ENCODE data around the gene KRTAP2-4. TPM values are rescaled to one million over a fixed set of nuclear protein-coding genes. Genes with fewer than 3 reads are reported as not detected.
"Not testable (repeated sequence)": the region's sequence is repeated elsewhere in the genome, so short reads cannot be mapped to it uniquely, and the experiment has no call there.

The KRTAP2-4 gene
- total RNA-seq, 1 experiment from 2014 or later: not detected

- in situ Hi-C loops (cut with HindIII; ENCODE audit: low sequenced_read_pairs): no loop called here
- DNase-seq (ENCODE audit: low spot score): no peak
These were observed 11.1 kb upstream of the KRTAP2-4 start for GRCh38 chr17:41076788-41077187.

GRCh38 chr17:41073676-41074075 lies 8.0 kb upstream of the KRTAP2-4 start:
- in situ Hi-C loops (cut with HindIII; ENCODE audit: low sequenced_read_pairs): no loop called here
- DNase-seq (ENCODE audit: low spot score): no peak

- in situ Hi-C loops (cut with HindIII; ENCODE audit: low sequenced_read_pairs): no loop called here
- no peak for DNase-seq (ENCODE audit: low spot score)
These were observed 6.1 kb upstream of the KRTAP2-4 start for GRCh38 chr17:41071606-41072360.

GRCh38 chr17:41069031-41069430 lies 3.4 kb upstream of the KRTAP2-4 start:
- in situ Hi-C loops (cut with HindIII; ENCODE audit: low sequenced_read_pairs): no loop called here
- DNase-seq (ENCODE audit: low spot score): no peak

GRCh38 chr17:41067281-41067680 lies 1.6 kb upstream of the KRTAP2-4 start:
- no peak for DNase-seq (ENCODE audit: low spot score)
- in situ Hi-C loops (cut with HindIII; ENCODE audit: low sequenced_read_pairs): no loop called here

- DNase-seq (ENCODE audit: low spot score); in situ Hi-C loops (cut with HindIII; ENCODE audit: low sequenced_read_pairs): not testable (repeated sequence)
These were observed 526 bp downstream of the KRTAP2-4 start for GRCh38 chr17:41065016-41065689.

- in situ Hi-C loops (cut with HindIII; ENCODE audit: low sequenced_read_pairs): no loop called here
- no peak for DNase-seq (ENCODE audit: low spot score)
These were observed 1.4 kb downstream of the KRTAP2-4 start for GRCh38 chr17:41064301-41064700.

GRCh38 chr17:41063449-41063848 lies 2.2 kb downstream of the KRTAP2-4 start:
- in situ Hi-C loops (cut with HindIII; ENCODE audit: low sequenced_read_pairs): no loop called here
- no peak for DNase-seq (ENCODE audit: low spot score)

GRCh38 chr17:41061964-41062363 lies 3.7 kb downstream of the KRTAP2-4 start:
- no peak for DNase-seq (ENCODE audit: low spot score)
- in situ Hi-C loops (cut with HindIII; ENCODE audit: low sequenced_read_pairs): no loop called here

- DNase-seq (ENCODE audit: low spot score): no peak
- in situ Hi-C loops (cut with HindIII; ENCODE audit: low sequenced_read_pairs): no loop called here
These were observed 5.6 kb downstream of the KRTAP2-4 start, which contains the start of gene KRTAP2-3 for GRCh38 chr17:41060052-41060604. TSS of gene KRTAP2-3 (minus strand) at chr17:41060114. CDS start at chr17:41060050, 64 bp downstream.

- in situ Hi-C loops (cut with HindIII; ENCODE audit: low sequenced_read_pairs); DNase-seq (ENCODE audit: low spot score): not testable (repeated sequence)
These were observed 6.2 kb downstream of the KRTAP2-4 start for GRCh38 chr17:41059276-41060051.

GRCh38 chr17:41058741-41059140 lies 6.9 kb downstream of the KRTAP2-4 start:
- in situ Hi-C loops (cut with HindIII; ENCODE audit: low sequenced_read_pairs): no loop called here
- DNase-seq (ENCODE audit: low spot score): no peak

GRCh38 chr17:41057547-41057946 lies 8.1 kb downstream of the KRTAP2-4 start:
- in situ Hi-C loops (cut with HindIII; ENCODE audit: low sequenced_read_pairs): no loop called here
- no peak for DNase-seq (ENCODE audit: low spot score)

- DNase-seq (ENCODE audit: low spot score); in situ Hi-C loops (cut with HindIII; ENCODE audit: low sequenced_read_pairs): not testable (repeated sequence)
These were observed 10.5 kb downstream of the KRTAP2-4 start, which contains the start of gene KRTAP2-2 for GRCh38 chr17:41055130-41055529. TSS of gene KRTAP2-2 (minus strand) at chr17:41055230. CDS start at chr17:41055211, 19 bp downstream.

- DNase-seq (ENCODE audit: low spot score); in situ Hi-C loops (cut with HindIII; ENCODE audit: low sequenced_read_pairs): not testable (repeated sequence)
These were observed 11.1 kb downstream of the KRTAP2-4 start for GRCh38 chr17:41054556-41054955.

GRCh38 chr17:41054025-41054424 lies 11.7 kb downstream of the KRTAP2-4 start:
- in situ Hi-C loops (cut with HindIII; ENCODE audit: low sequenced_read_pairs): no loop called here
- no peak for DNase-seq (ENCODE audit: low spot score)

GRCh38 chr17:41052566-41052965 lies 13.1 kb downstream of the KRTAP2-4 start:
- DNase-seq (ENCODE audit: low spot score): no peak
- in situ Hi-C loops (cut with HindIII; ENCODE audit: low sequenced_read_pairs): no loop called here

- DNase-seq (ENCODE audit: low spot score): no peak
- in situ Hi-C loops (cut with HindIII; ENCODE audit: low sequenced_read_pairs): no loop called here
These were observed 16.6 kb downstream of the KRTAP2-4 start for GRCh38 chr17:41049110-41049509.

GRCh38 chr17:41048441-41048840 lies 17.2 kb downstream of the KRTAP2-4 start:
- in situ Hi-C loops (cut with HindIII; ENCODE audit: low sequenced_read_pairs): no loop called here
- DNase-seq (ENCODE audit: low spot score): no peak

Data from G401 (cell line).